Keratinocyte (primary cell): ENCODE measurements around the gene RPL38. TPM values are rescaled to one million over a fixed set of nuclear protein-coding genes. Genes with fewer than 3 reads are reported as not detected.

Experiments
- DNase-seq: peaks from one replicate; pipeline ENCODE4 v3.0.0-alpha.2; 2011; ENCODE audit warnings: low read depth, missing footprints, low spot score
- FAIRE-seq: peaks from 2 replicates; lab custom pipeline; 2011; peaks lifted over from hg19 to GRCh38; lab: Jason Lieb, UNC
- H2AFZ ChIP-seq: 2 replicates; pipeline ENCODE4 v1.6.0; 2012; ENCODE audit warnings: low read length, control low read depth, inconsistent platforms; ENCODE audit not compliant: control insufficient read depth
- H3K27ac ChIP-seq: 2 replicates; pipeline ENCODE4 v1.5.1; 2011; ENCODE audit warnings: low read length; ENCODE audit not compliant: control insufficient read depth, insufficient read depth
- H3K27me3 ChIP-seq: 3 replicates; pipeline ENCODE4 v1.6.0; 2011; ENCODE audit warnings: low read length; ENCODE audit not compliant: control insufficient read depth, insufficient read depth; ENCODE audit errors: extremely low read depth
- H3K36me3 ChIP-seq, 2 experiments: 2 replicates in 1 of 2; 3 replicates in 1 of 2; pipeline ENCODE4 v1.5.1; 2011; ENCODE audit warnings: low read length in 2 of 2, mild to moderate bottlenecking in 1 of 2; ENCODE audit not compliant: control insufficient read depth in 2 of 2, insufficient read depth in 2 of 2; ENCODE audit errors: extremely low read depth in 1 of 2
- H3K4me1 ChIP-seq: 3 replicates; pipeline ENCODE4 v1.5.1; 2011; ENCODE audit warnings: low read length; ENCODE audit not compliant: control insufficient read depth, insufficient read depth; ENCODE audit errors: extremely low read depth
- H3K4me2 ChIP-seq: 3 replicates; pipeline ENCODE4 v1.6.0; 2011; ENCODE audit warnings: low read depth, low read length; ENCODE audit not compliant: control insufficient read depth, insufficient read depth; ENCODE audit errors: extremely low read depth
- H3K4me3 ChIP-seq, 3 experiments: fragments of 200-600 bp in 1 of 3; sonication (generic) in 1 of 3; 2 replicates in 2 of 3; 3 replicates in 1 of 3; pipeline ENCODE4 v1.5.1; 2011 to 2016; ENCODE audit warnings: low read length in 3 of 3, mild to moderate bottlenecking in 3 of 3, control low read depth in 2 of 3, inconsistent platforms in 1 of 3, low read depth in 1 of 3, mixed read lengths in 1 of 3, mixed run types in 1 of 3, moderate library complexity in 1 of 3; ENCODE audit not compliant: control insufficient read depth in 2 of 3, insufficient read depth in 2 of 3; ENCODE audit errors: extremely low read depth in 1 of 3
- H3K79me2 ChIP-seq: 2 replicates; pipeline ENCODE4 v1.6.0; 2012; ENCODE audit warnings: low read length; ENCODE audit not compliant: control insufficient read depth, insufficient read depth
- H3K9ac ChIP-seq: 3 replicates; pipeline ENCODE4 v1.6.0; 2011; ENCODE audit warnings: low read length; ENCODE audit not compliant: control insufficient read depth, insufficient read depth; ENCODE audit errors: extremely low read depth
- H3K9me1 ChIP-seq: 3 replicates; pipeline ENCODE4 v1.6.0; 2011; ENCODE audit warnings: low read length; ENCODE audit not compliant: control insufficient read depth, insufficient read depth; ENCODE audit errors: extremely low read depth
- H3K9me3 ChIP-seq: 2 replicates; pipeline ENCODE4 v1.5.1; 2012; ENCODE audit warnings: low read depth, low read length; ENCODE audit not compliant: control insufficient read depth
- H4K20me1 ChIP-seq: 3 replicates; pipeline ENCODE4 v1.6.0; 2011; ENCODE audit warnings: low read length; ENCODE audit not compliant: control insufficient read depth, insufficient read depth; ENCODE audit errors: extremely low read depth
- EZH2 ChIP-seq: IDR thresholded peaks from one replicate; pipeline ENCODE4 v1.6.1; 2012; ENCODE audit warnings: inconsistent platforms, mild to moderate bottlenecking, low read length, moderate library complexity
- dilution Hi-C: fragments of 300-500 bp; cut with MboI; formaldehyde crosslinking; loops from one replicate; pipeline ENCODE4 v1.7.0; 2020; ENCODE audit warnings: low sequenced_read_pairs; ENCODE audit not compliant: extremely low pct_ligation_motif_present
- polyA plus RNA-seq, 5 experiments: library from polyadenylated mRNA; depleted of rRNA in 3 of 5; stranded (reverse) in 3 of 5; stranded (forward) in 1 of 5; unstranded in 1 of 5; fragments of >200 nt; gene quantifications; 1 replicate in 1 of 5; 2 replicates in 3 of 5; 3 replicates in 1 of 5; pipeline versions ENCODE4 v1.2.1 to v1.2.3, GENCODE V29; 2011 to 2012; ENCODE audit warnings: missing spikeins in 2 of 5, low read depth in 1 of 5, low replicate concordance in 1 of 5
- TF ChIP-seq, protein P1 (sequence below), 3 experiments: IDR thresholded peaks in 1 of 3; conservative IDR thresholded peaks in 1 of 3; optimal IDR thresholded peaks in 1 of 3; 2 replicates in 2 of 3; 3 replicates in 1 of 3; pipeline versions ENCODE3 to v1.5.1; 2011; ENCODE audit warnings: low read length in 3 of 3, mild to moderate bottlenecking in 3 of 3, moderate library complexity in 2 of 3, control low read depth in 1 of 3, inconsistent platforms in 1 of 3; ENCODE audit not compliant: insufficient read depth in 2 of 3; ENCODE audit errors: extremely low read depth in 1 of 3

Gene RPL38
- polyA plus RNA-seq, 1 donor (not counting 4 experiments of a cell fraction or from before 2014, with no cell fraction given) = 1,779 TPM

DNA sequence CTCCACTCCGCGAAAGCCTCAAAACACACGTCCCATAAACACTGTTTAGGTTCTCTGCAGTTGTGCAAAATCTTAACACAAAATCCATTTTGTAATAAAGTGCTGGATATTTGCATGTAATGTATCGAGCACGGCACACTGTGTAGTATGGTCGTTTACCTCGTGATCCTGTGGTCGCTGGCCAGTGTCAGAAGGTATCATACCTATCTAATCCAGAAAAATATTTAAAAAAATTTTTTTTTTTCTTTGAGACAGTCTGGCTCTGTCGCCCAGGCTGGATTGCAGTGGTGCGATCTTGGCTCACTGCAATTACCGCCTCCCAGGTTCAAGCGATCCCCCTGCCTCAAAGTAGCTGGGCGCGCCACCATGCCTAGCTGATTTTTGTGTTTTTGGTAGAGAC is 996 bp downstream of the RPL38 start:
- H3K36me3 ChIP-seq = peaks cover 17 to 47% of the 10 kb centered on the region in 2 experiments
- FAIRE-seq (no peak), DNase-seq (no peak)
- H3K9me3 ChIP-seq = no peaks in the 10 kb centered on the region
- H3K4me3 ChIP-seq = peak overlapping the region; percentile 95 to 98 (median 96)
- no peak for TF ChIP-seq EZH2
- TF ChIP-seq, protein P1, sequence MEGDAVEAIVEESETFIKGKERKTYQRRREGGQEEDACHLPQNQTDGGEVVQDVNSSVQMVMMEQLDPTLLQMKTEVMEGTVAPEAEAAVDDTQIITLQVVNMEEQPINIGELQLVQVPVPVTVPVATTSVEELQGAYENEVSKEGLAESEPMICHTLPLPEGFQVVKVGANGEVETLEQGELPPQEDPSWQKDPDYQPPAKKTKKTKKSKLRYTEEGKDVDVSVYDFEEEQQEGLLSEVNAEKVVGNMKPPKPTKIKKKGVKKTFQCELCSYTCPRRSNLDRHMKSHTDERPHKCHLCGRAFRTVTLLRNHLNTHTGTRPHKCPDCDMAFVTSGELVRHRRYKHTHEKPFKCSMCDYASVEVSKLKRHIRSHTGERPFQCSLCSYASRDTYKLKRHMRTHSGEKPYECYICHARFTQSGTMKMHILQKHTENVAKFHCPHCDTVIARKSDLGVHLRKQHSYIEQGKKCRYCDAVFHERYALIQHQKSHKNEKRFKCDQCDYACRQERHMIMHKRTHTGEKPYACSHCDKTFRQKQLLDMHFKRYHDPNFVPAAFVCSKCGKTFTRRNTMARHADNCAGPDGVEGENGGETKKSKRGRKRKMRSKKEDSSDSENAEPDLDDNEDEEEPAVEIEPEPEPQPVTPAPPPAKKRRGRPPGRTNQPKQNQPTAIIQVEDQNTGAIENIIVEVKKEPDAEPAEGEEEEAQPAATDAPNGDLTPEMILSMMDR (optimal IDR thresholded peaks at IDR 0.05 in 1 of 3, IDR thresholded peaks at IDR 0.05 in 1 of 3, conservative IDR thresholded peaks at IDR 0.05 in 1 of 3; ENCODE audit: extremely low read depth in 1 of 3, insufficient read depth in 2 of 3, low read length in 3 of 3) = no peak
- H3K27ac ChIP-seq = peak overlapping the region; percentile 92
- peaks cover 23% of the 10 kb centered on the region for H3K27me3 ChIP-seq
- peak overlapping the region; percentile 94 for H3K4me2 ChIP-seq
- peaks cover 53% of the 10 kb centered on the region for H3K79me2 ChIP-seq
- peaks cover 38% of the 10 kb centered on the region for H4K20me1 ChIP-seq
- H3K9me1 ChIP-seq = peaks cover 6% of the 10 kb centered on the region
- H3K4me1 ChIP-seq = peaks cover 58% of the 10 kb centered on the region
- peak overlapping the region; percentile 99 for H3K9ac ChIP-seq
- dilution Hi-C loops = no loop called here
- H2AFZ ChIP-seq = no peak overlapping the region

DNA sequence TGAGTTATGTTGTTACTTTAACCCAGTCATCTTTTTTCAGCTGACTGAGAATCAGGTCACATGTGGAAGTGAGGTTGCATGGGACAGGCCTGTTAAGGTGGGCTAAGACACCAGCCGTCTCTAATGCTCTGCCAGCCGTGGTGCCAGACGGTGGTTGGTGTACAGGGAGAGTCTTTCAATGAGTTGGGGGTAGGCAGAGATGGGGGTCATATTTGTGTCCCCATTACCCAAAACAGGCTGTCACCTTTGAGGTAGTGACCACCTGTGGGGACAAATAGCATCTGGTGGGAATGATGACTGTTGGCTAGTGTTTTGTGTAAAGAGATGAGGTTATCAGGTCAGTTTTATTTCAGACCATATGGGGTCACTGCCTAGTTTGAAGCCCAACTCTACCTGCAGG is 1.8 kb downstream of the RPL38 start:
- H3K4me1 ChIP-seq = peaks cover 65% of the 10 kb centered on the region
- H3K36me3 ChIP-seq = peaks cover 21 to 55% of the 10 kb centered on the region in 2 experiments
- peaks cover 42% of the 10 kb centered on the region for H4K20me1 ChIP-seq
- DNase-seq (no peak), FAIRE-seq (no peak)
- TF ChIP-seq, protein P1 (optimal IDR thresholded peaks at IDR 0.05 in 1 of 3, IDR thresholded peaks at IDR 0.05 in 1 of 3, conservative IDR thresholded peaks at IDR 0.05 in 1 of 3; ENCODE audit: extremely low read depth in 1 of 3, insufficient read depth in 2 of 3, low read length in 3 of 3) = no peak
- TF ChIP-seq EZH2 = no peak
- no peak overlapping the region for H2AFZ ChIP-seq
- peak overlapping the region; percentile 92 for H3K27ac ChIP-seq
- peak overlapping the region; percentile 99 for H3K9ac ChIP-seq
- H3K9me1 ChIP-seq = peaks cover 6% of the 10 kb centered on the region
- no peaks in the 10 kb centered on the region for H3K9me3 ChIP-seq
- peak overlapping the region; percentile 16 to 98 (median 95) for H3K4me3 ChIP-seq
- peaks cover 21% of the 10 kb centered on the region for H3K27me3 ChIP-seq
- peak overlapping the region; percentile 94 for H3K4me2 ChIP-seq
- H3K79me2 ChIP-seq = peaks cover 53% of the 10 kb centered on the region
- dilution Hi-C loops = no loop called here
